Measurements from ENCODE around the gene TCERG1. TPM values are rescaled to one million over a fixed set of nuclear protein-coding genes. Genes with fewer than 3 reads are reported as not detected.

Gene TCERG1
- total RNA-seq, 2 donors from 2014 or later, result 41.5 to 147 TPM

DNA sequence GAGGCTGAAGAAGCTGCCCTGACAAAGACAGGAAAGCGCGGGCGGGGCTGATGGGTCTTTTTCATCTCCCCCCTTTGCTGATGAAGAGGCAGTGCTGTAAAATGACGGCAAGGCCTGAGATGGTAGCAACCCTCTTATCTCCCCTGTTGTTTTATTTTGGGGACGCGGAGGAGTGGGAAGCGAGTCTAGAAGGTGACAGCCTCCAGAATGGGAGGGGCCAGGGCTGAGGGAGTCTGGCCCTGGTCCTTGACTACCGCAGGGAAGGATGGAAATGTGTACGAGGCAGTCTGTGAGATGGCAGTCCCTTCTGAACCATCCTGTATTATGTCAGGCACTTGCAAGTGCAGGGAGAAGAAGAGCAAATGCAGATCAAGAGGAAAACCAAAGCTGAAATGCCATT, 46.1 kb upstream of the TCERG1 start:
- DNase-seq (no peak), ATAC-seq (no peak)
- 49 to 60% methylated on average over 9 of the region's 9 CpGs for WGBS, 2 donors
- H3K4me3 ChIP-seq, result no peak overlapping the region
- H3K36me3 ChIP-seq (replicated peaks in 1 of 2; ENCODE audit: insufficient read depth in 1 of 2, low read depth in 2 of 2), result no peaks in the 10 kb centered on the region
- no peak overlapping the region for H3K27ac ChIP-seq
- TF ChIP-seq, protein P1, sequence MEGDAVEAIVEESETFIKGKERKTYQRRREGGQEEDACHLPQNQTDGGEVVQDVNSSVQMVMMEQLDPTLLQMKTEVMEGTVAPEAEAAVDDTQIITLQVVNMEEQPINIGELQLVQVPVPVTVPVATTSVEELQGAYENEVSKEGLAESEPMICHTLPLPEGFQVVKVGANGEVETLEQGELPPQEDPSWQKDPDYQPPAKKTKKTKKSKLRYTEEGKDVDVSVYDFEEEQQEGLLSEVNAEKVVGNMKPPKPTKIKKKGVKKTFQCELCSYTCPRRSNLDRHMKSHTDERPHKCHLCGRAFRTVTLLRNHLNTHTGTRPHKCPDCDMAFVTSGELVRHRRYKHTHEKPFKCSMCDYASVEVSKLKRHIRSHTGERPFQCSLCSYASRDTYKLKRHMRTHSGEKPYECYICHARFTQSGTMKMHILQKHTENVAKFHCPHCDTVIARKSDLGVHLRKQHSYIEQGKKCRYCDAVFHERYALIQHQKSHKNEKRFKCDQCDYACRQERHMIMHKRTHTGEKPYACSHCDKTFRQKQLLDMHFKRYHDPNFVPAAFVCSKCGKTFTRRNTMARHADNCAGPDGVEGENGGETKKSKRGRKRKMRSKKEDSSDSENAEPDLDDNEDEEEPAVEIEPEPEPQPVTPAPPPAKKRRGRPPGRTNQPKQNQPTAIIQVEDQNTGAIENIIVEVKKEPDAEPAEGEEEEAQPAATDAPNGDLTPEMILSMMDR (IDR thresholded peaks at IDR 0.05), result no peak
- no peak for TF ChIP-seq POLR2A (IDR thresholded peaks at IDR 0.05)
- no peaks in the 10 kb centered on the region for H3K9me3 ChIP-seq
- H3K27me3 ChIP-seq, result no peaks in the 10 kb centered on the region
- intact Hi-C loops (cut with DNase I), result no loop called here
- H3K4me1 ChIP-seq, result no peaks in the 10 kb centered on the region

DNA sequence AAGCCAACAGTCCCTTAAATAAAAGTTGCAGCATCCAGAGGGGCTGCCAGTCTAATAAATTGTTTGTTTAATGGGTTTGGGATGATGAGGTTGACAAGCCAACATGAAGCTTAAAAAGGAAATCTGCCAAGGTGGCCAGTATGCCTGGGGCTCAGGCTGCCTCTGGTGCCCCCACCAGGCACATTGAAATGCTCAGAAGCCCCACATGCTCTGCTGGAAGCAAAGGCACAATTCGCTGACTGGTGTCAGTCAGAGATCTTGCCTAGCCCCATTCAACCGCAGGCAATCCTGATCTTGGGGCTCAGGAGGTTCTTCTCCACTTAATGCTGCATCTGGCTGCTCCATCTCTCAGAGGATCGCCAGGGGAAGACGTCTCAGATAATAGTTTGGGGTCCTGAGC, 44.2 kb upstream of the TCERG1 start:
- 49 to 53% methylated on average over 4 of the region's 4 CpGs for WGBS, 2 donors
- ATAC-seq, result no peak
- Histone ChIP-seq H3K4me3 (no peak overlapping the region), H3K36me3 (replicated peaks in 1 of 2; ENCODE audit: insufficient read depth in 1 of 2, low read depth in 2 of 2) (no peaks in the 10 kb centered on the region), H3K27ac (no peak overlapping the region), H3K9me3 (no peaks in the 10 kb centered on the region), H3K27me3 (no peaks in the 10 kb centered on the region), H3K4me1 (no peaks in the 10 kb centered on the region)
- TF ChIP-seq, protein P1 (IDR thresholded peaks at IDR 0.05), result no peak
- no peak for TF ChIP-seq POLR2A (IDR thresholded peaks at IDR 0.05)
- intact Hi-C loops (cut with DNase I), result no loop called here
- no peak for DNase-seq

DNA sequence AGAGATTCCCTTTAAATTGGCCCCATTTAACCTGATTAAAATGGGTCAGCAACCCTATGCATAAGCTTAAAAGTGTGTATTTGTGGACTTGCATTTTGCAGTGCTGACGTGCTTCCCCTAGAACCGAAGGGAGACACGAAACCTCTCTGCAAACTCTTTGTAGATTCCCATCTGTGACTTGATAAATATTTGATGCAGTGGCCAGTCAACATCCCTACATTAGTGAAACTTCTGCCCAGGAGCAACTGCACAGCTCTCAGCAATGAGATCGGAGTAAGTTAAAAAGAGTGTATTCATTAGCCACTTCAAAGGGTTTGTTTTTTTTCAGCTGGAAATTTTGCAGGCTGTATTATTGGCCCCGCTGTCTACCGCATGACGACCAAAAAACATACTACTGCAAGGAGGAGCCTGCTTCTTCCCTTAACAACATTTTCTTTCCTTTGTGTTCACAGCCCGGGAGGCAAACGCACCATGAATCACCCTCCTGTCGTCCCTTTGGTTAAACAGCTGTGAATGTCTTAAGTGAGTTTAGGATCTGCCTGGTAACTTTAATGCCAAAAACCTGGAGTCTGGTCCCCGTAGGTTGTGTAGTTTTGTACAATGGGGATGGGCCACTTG, 38.0 kb upstream of the TCERG1 start:
- no peaks in the 10 kb centered on the region for H3K4me1 ChIP-seq
- no peak overlapping the region for H3K27ac ChIP-seq
- no peaks in the 10 kb centered on the region for H3K27me3 ChIP-seq
- ATAC-seq (no peak), DNase-seq (no peak)
- H3K36me3 ChIP-seq (replicated peaks in 1 of 2; ENCODE audit: insufficient read depth in 1 of 2, low read depth in 2 of 2), result no peaks in the 10 kb centered on the region
- 41 to 44% methylated on average over 10 to 11 of the region's 11 CpGs for WGBS, 2 donors
- intact Hi-C loops (cut with DNase I), result no loop called here
- TF ChIP-seq, protein P1 (IDR thresholded peaks at IDR 0.05), result no peak
- TF ChIP-seq POLR2A (IDR thresholded peaks at IDR 0.05), result no peak
- H3K4me3 ChIP-seq, result no peak overlapping the region
- no peaks in the 10 kb centered on the region for H3K9me3 ChIP-seq

DNA sequence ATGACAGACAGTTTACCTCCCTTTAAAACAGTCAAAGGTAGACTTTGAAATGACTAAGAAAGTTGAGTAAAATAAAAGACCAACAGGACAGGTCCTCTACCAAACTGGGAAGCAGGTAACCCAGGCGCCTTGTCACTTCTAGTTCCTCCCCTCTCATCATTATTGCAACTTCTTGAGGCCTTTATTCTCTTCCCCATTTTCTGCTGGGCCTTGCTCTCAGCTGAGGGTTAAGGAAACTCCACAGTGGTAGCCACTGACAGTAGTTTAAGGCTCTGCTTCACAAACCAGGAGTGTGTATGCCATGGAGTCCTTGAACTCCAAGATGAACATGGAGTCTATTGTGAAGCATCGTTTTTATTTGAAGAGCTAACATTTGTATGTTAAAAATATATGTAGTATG, 36.9 kb upstream of the TCERG1 start:
- intact Hi-C loops (cut with DNase I), result no loop called here
- no peaks in the 10 kb centered on the region for H3K9me3 ChIP-seq
- H3K4me1 ChIP-seq, result no peaks in the 10 kb centered on the region
- 73 to 74% methylated on average over 2 of the region's 2 CpGs for WGBS, 2 donors
- no peaks in the 10 kb centered on the region for H3K27me3 ChIP-seq
- H3K4me3 ChIP-seq, result no peak overlapping the region
- DNase-seq, result no peak
- TF ChIP-seq, protein P1 (IDR thresholded peaks at IDR 0.05), result no peak
- no peak for ATAC-seq
- no peaks in the 10 kb centered on the region for H3K36me3 ChIP-seq (replicated peaks in 1 of 2; ENCODE audit: insufficient read depth in 1 of 2, low read depth in 2 of 2)
- H3K27ac ChIP-seq, result no peak overlapping the region

DNA sequence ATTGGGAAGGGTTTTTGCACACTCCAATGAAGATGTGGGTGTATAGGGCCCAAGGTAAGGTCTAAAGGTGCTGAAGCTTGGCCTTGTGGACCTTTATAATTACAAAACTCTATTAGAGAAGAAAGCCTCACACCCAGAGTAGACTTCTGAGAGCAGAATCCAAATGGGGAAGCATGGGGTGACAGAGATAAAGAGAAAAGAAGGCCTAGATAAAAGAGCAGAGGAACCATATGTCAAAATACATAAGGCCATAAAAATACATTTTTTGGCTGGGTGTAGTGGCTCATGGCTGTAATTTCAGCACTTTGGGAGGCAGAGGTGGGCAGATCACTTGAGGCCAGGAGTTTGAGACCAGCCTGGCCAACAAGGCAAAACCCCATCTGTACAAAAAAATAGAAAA, 27.4 kb upstream of the TCERG1 start:
- intact Hi-C loops (cut with DNase I), result no loop called here
- no peaks in the 10 kb centered on the region for H3K9me3 ChIP-seq

More for the DNA sequence above, 27.4 kb upstream of the TCERG1 start:
- ATAC-seq (no peak), DNase-seq (no peak)
- Histone ChIP-seq H3K27me3 (no peaks in the 10 kb centered on the region), H3K27ac (no peak overlapping the region), H3K4me1 (no peaks in the 10 kb centered on the region), H3K4me3 (no peak overlapping the region), H3K36me3 (replicated peaks in 1 of 2; ENCODE audit: insufficient read depth in 1 of 2, low read depth in 2 of 2) (no peaks in the 10 kb centered on the region)
- TF ChIP-seq, protein P1 (IDR thresholded peaks at IDR 0.05), result no peak
- no peak for TF ChIP-seq POLR2A (IDR thresholded peaks at IDR 0.05)
